GM23338 (cell line): ENCODE measurements around the gene DIP2B.

ENCODE experiments used
- CREB1 ChIP-seq: fragments of 250-450 bp; sonication (Bioruptor Pico); IDR thresholded peaks from 2 replicates; pipeline ENCODE4 v1.5.0; 2020; ENCODE audit warnings: low read depth, mild to moderate bottlenecking, moderate library complexity
- CTCF ChIP-seq, 2 experiments: fragments of 200-600 bp in 1 of 2; sonication (generic) in 1 of 2; conservative IDR thresholded peaks; 2 replicates each; pipeline versions ENCODE4 v1.5.1 to v1.6.1; 2016 to 2017; ENCODE audit warnings: antibody characterized with exemption in 2 of 2, low read depth in 2 of 2, mild to moderate bottlenecking in 2 of 2, moderate library complexity in 1 of 2
- ETS1 ChIP-seq: IDR thresholded peaks from 2 replicates; pipeline ENCODE4 v1.6.1; 2016; ENCODE audit warnings: antibody characterized with exemption
- EZH2 ChIP-seq: fragments of 200-600 bp; sonication (generic); IDR thresholded peaks from one replicate; pipeline ENCODE4 v1.8.0; 2017; ENCODE audit warnings: antibody characterized with exemption, mild to moderate bottlenecking, low read depth; ENCODE audit not compliant: unreplicated experiment
- JUNB ChIP-seq: IDR thresholded peaks from one replicate; pipeline ENCODE4 v1.6.1; 2016; ENCODE audit warnings: antibody characterized with exemption; ENCODE audit not compliant: unreplicated experiment
- POLR2AphosphoS5 ChIP-seq: IDR thresholded peaks from 2 replicates; pipeline ENCODE4 v1.6.1; 2016; ENCODE audit warnings: antibody characterized with exemption, low read depth
- STAT1 ChIP-seq: IDR thresholded peaks from one replicate; pipeline ENCODE4 v1.6.1; 2016; ENCODE audit warnings: antibody characterized with exemption; ENCODE audit not compliant: unreplicated experiment
- ZNF462 ChIP-seq: fragments of 250-450 bp; sonication (Bioruptor Pico); IDR thresholded peaks from 2 replicates; pipeline ENCODE4 v1.5.0; 2020; ENCODE audit warnings: mild to moderate bottlenecking, moderate library complexity

GRCh38 chr12:50638482-50638880 is 133.7 kb downstream of the DIP2B start:
- no peak for TF ChIP-seq CTCF (conservative IDR thresholded peaks at IDR 0.05; ENCODE audit: low read depth in 2 of 2)
- TF ChIP-seq CREB1: no peak
- TF ChIP-seq POLR2AphosphoS5: no peak
- no peak for TF ChIP-seq ETS1
- no peak for TF ChIP-seq EZH2
- TF ChIP-seq STAT1: no peak
- no peak for TF ChIP-seq JUNB
- no peak for TF ChIP-seq ZNF462
